Panc1 (cell line): ENCODE measurements around the gene TSKU.

ENCODE experiments used
- CTCF ChIP-seq: fragments of 450-650 bp; IDR thresholded peaks from 2 replicates; pipeline ENCODE4 v1.5.1; 2017; ENCODE audit warnings: mild to moderate bottlenecking
- SIN3A ChIP-seq: IDR thresholded peaks from 2 replicates; pipeline ENCODE4 v1.6.1; 2012; ENCODE audit warnings: low read depth, mild to moderate bottlenecking, low read length, moderate library complexity, borderline replicate concordance; ENCODE audit not compliant: insufficient read depth

- no peak for TF ChIP-seq CTCF
- no peak for TF ChIP-seq SIN3A
These were observed 23.0 kb downstream of the TSKU start for GRCh38 chr11:76806131-76806530.
